ENCODE data around the gene GRIK3.
A peak's percentile ranks its signal among the peaks of the same experiment; 100 is the strongest.
"Not testable (repeated sequence)": the region's sequence is repeated elsewhere in the genome, so short reads cannot be mapped to it uniquely, and the experiment has no call there.

GRIK3 gene

GRCh38 chr1:37034121-37035013 lies at the start of gene GRIK3:
Gene GRIK3, minus strand, starts transcription at chr1:37034515. Its CDS starts 407 bp downstream, at chr1:37034108.
- no peak for DNase-seq

GRCh38 chr1:37084013-37084412 lies 49.7 kb upstream of the GRIK3 start:
- DNase-seq: no peak

GRCh38 chr1:37083603-37084002 lies 49.3 kb upstream of the GRIK3 start:
- no peak for DNase-seq

DNA sequence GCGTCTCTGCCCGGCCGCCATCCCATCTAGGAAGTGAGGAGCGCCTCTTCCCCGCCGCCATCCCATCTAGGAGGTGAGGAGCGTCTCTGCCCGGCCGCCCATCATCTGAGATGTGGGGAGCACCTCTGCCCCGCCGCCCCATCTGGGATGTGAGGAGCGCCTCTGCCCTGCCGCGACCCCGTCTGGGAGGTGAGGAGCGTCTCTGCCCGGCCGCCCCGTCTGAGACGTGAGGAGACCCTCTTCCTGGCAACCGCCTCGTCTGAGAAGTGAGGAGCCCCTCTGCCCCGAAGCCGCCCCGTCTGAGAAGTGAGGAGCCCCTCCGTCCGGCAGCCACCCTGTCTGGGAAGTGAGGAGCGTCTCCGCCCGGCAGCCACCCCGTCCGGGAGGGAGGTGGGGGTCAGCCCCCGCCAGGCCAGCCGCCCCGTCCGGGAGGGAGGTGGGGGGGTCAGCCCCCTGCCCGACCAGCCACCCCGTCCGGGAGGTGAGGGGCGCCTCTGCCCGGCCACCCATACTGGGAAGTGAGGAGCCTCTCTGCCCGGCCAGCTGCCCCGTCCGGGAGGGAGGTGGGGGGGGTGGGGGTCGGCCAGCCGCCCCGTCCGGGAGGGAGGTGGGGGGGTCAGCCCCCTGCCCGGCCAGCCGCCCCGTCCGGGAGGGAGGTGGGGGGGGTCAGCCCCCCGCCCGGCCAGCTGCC lies 46.1 kb upstream of the GRIK3 start:
- not testable (repeated sequence) for DNase-seq

DNA sequence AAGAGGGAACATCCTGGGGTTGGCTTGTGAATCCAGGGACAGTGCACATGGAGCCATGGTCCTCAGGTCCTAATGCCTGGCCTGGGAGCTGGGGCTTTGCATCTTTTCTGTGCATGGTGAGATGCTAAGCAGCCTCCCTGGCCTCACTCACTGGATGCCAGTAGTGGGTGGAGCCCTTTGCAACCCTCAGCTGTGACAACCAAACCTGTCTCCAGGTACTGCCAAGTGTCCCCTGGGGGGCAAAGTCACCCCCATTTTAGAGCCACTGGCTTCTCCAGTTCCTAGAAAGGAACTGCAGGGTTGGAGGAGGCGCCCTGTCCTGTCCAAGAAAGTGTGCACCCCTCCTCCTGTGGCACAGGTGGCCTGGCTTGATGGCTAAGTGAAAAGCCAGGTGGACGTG lies 44.6 kb upstream of the GRIK3 start:
- no peak for DNase-seq

DNA sequence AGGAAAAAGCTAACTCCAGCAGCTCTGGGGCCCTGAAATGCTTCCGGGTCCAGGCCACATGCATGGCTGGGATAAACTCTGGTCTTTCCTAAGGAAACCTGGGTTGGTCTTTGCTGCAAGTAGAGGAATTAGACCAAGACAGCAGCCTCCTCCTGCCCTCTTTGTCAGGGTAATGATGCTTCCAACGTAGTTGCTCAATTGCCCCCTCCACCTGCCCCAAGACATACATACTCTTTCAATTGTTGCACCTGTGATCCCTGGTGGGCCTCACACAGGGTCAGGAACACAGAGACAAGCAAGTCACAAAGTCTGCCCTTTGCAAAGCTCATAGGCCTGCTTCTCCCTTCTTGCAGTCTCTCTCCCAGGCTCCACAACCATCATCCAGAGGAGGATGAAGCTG lies 41.9 kb upstream of the GRIK3 start:
- no peak for DNase-seq

- peak; percentile 3 for DNase-seq
Observed at GRCh38 chr1:37073854-37074379, 39.6 kb upstream of the GRIK3 start.

- no peak for DNase-seq
Observed at GRCh38 chr1:37073152-37073853, 39.0 kb upstream of the GRIK3 start.

- no peak for DNase-seq
Observed at GRCh38 chr1:37071829-37072228, 37.5 kb upstream of the GRIK3 start.

GRCh38 chr1:37070126-37070525 lies 35.8 kb upstream of the GRIK3 start:
- no peak for DNase-seq

DNA sequence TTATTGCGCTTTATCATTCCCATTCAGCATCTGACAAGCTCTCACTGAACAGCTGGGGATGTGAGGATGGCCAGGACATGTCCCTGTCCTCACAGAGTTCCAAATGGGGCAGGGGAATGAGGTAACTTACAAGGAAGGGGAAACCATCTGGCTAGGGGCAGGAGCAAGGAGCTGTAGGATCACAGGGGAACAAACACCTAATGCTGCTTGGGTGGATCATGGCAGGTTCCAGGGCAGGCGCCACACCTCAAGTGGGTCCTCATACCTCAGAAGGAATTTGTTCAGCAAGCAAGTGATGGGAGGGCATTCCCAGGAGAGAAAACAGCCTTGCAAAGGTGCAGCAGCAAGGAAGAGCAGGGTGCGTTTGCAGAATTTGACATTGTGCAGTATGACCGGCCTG lies 35.1 kb upstream of the GRIK3 start:
- no peak for DNase-seq

GRCh38 chr1:37068897-37069296 lies 34.6 kb upstream of the GRIK3 start:
- peak; percentile 36 for DNase-seq

DNA sequence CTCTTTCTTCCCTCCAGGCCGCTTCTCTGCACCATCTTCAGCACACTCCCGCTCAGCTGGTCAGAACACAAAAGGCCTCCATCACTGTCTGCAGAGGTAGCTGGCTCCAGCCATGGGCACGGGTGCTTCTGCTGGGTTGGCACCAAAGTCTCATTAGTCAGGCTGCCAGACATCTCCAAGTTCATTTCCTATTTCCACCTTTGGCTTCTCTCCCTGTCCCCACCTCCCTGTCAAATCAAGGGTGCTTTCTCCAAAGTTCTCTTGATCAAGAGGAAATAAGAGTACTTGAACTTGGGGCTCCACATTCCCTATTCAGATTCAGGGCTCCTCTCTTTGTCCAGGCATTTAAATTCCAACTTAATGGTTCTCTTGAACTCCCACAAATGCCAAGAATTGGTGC lies 33.9 kb upstream of the GRIK3 start:
- DNase-seq: no peak

DNA sequence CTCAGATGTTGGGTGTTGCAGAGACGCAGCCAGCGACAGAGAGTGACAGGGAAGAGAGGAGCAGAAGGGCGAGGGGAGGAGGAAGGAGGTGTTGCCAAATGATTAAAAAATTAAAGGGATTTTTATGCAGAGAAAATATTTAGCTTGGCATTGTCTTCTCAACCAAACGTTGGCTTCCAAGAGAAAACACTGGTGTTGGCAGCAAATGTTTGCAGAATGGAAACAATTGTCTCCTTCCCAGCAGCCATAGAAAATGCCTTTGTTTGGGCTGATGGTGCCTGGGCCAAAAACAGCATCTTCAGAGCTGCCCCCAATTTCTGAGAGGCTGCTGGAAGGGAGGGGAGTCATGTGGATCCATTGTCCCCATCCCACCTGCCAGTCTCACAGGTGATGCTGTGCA lies 29.7 kb upstream of the GRIK3 start:
- DNase-seq: no peak

DNA sequence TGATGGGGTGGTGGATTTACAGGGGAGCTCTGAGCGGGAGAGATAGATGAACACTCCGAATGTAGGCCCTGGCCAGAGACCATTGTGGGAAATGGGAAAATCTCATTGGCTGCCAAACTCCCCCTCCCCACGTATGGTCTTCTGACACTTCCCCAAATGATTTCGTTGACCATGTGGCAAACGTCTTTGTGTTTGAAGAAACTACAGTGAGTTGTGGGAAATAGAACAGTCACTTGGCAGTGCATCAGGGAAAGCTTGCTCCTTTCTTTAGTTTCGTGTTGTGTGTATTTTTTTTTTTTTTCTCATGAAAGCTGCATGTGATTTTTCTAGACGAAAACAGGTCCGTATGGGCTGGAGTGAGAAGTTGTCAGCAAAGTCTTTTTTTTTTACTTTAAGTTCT lies 25.0 kb upstream of the GRIK3 start:
- DNase-seq: no peak

DNA sequence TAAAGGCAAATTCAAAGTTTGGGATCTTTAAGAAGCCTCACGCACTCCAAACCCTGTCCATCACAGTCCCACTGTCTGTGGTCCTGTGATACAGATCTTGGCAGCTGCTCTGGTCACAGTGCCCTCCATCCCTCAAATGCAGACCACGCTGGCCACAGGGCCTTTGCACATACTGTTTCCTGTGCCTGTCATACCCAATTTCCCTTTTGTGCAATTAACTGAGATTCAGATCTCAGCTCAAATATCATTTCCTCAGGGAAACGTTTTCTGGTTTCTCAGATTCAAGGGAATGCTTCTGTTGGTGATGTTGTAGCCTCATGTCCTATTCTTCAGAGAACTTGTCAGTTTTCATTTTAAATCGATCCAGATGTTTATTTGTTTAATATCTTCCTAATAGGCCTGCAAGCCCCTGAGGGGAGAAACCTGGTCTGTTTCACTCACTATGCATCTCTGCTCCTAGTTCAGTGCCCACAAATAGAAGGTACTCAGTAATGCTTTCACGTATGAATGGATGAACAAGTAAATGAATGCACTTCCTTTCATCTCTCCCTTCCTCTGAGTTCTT lies 24.2 kb upstream of the GRIK3 start:
- no peak for DNase-seq

DNA sequence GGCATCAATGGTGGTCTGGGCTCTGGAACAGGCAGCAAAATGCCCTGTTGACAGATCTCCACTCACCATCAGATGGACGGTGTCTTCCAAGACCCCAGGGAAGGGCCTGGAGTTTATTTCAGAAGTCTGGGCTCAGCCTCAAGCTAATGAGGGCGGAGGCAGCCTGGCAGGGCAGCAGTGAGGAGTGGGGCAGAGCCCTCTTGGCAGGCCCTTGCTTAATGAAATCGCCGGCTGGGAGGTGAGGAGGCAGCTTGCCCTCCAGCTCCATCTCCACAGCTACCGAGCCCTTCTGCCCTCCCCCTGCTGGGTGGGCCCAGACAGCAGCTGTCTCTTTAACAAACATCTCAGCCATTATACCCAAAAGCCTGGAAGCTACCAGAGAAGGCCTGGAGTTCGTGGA lies 22.0 kb upstream of the GRIK3 start:
- peak; percentile 47 for DNase-seq

DNA sequence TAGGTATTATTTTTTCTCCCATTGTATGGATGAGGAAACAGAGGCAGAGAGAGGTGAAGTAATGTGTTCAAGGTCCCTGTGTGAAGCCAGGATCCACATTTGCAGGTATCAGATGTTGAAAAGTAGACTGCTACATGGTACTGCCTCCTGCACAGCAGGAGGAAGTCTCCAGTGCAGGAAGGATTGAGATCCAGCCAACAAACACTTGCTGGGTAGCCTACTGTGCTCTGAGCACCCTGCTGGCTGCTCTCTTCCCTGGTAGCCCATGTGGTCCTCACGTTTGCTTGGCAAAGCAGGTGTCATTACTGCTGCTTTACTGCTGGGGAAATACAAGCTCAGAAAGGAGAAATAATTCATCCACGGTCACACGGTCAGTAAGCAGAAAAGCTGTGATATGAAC lies 21.3 kb upstream of the GRIK3 start:
- no peak for DNase-seq

DNA sequence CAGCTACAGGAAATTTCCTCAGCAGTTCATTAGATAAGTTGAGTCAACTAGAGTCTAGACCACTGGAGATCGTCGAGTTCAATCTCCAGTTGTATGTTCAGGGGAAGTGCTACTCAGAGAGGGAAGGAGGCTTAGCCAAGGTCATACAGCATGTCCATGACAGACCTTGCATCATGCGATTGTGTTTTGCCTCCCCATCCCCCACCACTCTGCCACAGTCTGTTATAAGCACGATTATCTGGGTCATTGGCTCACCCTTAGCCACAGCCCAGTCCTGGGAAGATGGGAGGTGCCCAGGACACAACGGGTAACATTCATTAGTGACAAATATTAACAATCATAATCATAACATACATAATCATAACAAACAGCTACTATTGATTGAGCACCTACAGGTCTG lies 18.9 kb upstream of the GRIK3 start:
- DNase-seq: no peak

DNA sequence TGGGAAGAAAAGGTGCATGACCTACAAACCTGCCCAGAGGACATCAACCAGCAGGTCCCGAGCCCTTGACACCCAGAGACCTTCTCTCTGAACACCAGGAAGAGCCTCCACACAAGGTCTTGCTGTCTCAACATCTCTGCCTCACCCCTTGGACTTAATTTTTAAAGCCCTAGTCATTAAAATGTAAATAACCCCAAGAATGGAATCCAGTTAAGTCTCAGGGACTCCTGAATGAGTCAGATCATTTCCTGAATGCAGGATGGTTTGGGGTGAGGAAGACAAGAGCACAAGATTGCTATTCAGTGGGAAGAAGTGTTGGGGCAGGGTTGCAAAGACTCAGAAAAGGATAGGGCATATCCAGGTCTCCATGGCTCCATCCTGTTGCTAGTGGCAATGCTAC lies 17.8 kb upstream of the GRIK3 start:
- no peak for DNase-seq

DNA sequence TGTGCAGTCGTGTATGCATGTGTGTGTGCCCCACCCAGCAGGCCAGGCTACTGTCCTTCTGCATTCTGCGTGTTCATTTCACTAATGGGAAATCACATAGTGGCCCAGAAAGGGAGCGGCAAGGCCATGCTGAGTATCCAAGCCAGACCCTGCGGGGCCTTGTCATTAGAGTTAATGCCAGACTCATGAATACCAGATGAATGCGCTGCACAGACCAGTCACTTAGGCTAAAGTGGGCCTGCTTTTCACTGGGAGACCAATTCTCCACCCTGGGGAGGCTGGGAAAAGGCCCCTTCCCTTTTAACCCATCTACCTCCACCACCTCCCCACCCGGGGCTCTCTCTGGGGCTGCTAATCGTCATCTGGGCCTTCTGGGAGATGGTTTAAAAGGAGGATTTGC lies 17.0 kb upstream of the GRIK3 start:
- DNase-seq: no peak

DNA sequence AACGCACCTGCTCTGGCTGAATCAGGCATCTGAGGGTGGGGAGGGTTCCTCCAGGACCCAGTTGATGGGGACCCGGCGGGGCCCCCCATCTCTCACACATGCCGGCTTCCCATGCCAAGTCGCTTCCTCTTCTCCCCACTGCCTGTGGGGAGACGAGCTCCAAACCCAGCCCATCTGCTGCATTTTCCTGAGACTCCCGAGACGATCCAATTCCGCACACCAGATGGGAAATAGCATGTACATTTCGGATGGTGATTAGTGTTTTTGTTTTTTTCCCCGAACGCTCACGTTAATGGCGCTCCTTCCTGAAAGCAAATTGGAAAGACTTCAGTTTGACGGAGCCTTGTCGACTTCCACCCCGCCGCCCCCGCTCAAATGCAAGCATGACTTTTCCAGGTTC lies 13.2 kb upstream of the GRIK3 start:
- DNase-seq: peak; percentile 77

DNA sequence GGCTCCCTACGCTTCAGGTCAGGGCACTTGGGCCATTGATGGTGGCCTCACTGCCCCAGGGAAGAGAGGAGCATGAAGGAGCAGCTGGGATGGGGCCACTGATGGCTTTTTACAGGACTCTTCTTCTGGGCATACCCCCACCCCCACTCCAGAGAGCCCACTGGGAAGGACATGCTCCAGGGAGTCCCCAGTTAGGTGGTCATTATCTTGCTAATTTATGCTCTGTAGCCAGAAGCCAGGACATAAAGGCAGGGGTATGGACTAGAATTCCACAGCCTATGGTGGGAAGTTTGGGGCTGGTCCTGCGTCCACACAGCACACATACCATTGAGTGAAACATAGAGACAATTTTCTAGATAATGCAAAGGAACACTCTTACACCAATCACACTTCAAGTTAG lies 8.8 kb upstream of the GRIK3 start:
- DNase-seq: no peak

All from NCI-H1694 treated with DMSO at 0.1 percent for 48 hours (cell line).